C4-2B (cell line): ENCODE results near the gene SARDH.

Source experiments
- CTCF ChIP-seq: fragments of 450-650 bp; conservative IDR thresholded peaks from 2 replicates; pipeline ENCODE4 v1.5.1; 2017; ENCODE audit warnings: mild to moderate bottlenecking
- ZFX ChIP-seq: fragments of 450-650 bp; IDR thresholded peaks from 2 replicates; pipeline ENCODE4 v1.6.1; 2017

GRCh38 chr9:133666387-133666786, 71.8 kb downstream of the SARDH start:
- TF ChIP-seq CTCF, result no peak
- TF ChIP-seq ZFX, result no peak
